Nephron (organoid): ENCODE results near the gene LRSAM1.

Experiments used
- H3K27ac Mint-ChIP-seq, 3 experiments: 2 replicates each; pipeline ENCODE4 v1.8.0; 2020; ENCODE audit warnings: mixed read lengths in 3 of 3, mild to moderate bottlenecking in 2 of 3, moderate library complexity in 1 of 3
- H3K27me3 Mint-ChIP-seq: 2 replicates; pipeline ENCODE4 v1.8.0; 2021; ENCODE audit warnings: low read depth, mild to moderate bottlenecking, moderate library complexity, mixed read lengths
- H3K36me3 Mint-ChIP-seq: 2 replicates; pipeline ENCODE4 v1.8.0; 2020; ENCODE audit warnings: low read depth, mixed read lengths
- H3K4me1 Mint-ChIP-seq: 2 replicates; pipeline ENCODE4 v1.8.0; 2020; ENCODE audit warnings: mixed read lengths
- H3K4me3 Mint-ChIP-seq, 3 experiments: 2 replicates each; pipeline ENCODE4 v1.8.0; 2020; ENCODE audit warnings: mild to moderate bottlenecking in 3 of 3, mixed read lengths in 3 of 3, moderate library complexity in 2 of 3
- H3K9me3 Mint-ChIP-seq: 2 replicates; pipeline ENCODE4 v1.8.0; 2020; ENCODE audit warnings: mixed read lengths
- TF ChIP-seq, protein P1 (sequence below), 3 experiments: fragments of 200-600 bp; sonication (generic); IDR thresholded peaks; one replicate each; pipeline ENCODE4 v1.5.0; 2021; ENCODE audit warnings: antibody characterized with exemption in 3 of 3; ENCODE audit not compliant: unreplicated experiment in 3 of 3

Gene LRSAM1

DNA sequence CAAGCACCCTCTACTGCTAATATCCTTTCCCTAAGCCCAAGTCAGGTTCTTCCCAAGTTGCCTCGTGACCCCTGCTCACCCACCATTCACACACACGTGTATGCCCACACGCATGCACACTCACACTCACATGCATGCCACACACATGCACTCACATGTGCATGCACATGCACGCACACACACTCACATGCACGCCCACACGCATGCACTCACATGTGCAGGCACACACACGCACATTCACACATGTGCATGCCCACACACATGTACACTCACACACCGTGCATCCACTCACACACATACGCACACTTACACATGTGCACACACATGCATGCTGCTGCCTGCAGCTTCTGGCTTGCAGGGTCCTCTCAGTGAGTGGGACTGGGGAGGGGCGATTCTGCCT is 97.9 kb downstream of the LRSAM1 start:
- H3K27ac Mint-ChIP-seq: peak overlapping the region in 1 of 3 experiments; percentile 49
- H3K36me3 Mint-ChIP-seq: peaks cover 12% of the 10 kb centered on the region
- no peaks in the 10 kb centered on the region for H3K27me3 Mint-ChIP-seq
- TF ChIP-seq, protein P1, sequence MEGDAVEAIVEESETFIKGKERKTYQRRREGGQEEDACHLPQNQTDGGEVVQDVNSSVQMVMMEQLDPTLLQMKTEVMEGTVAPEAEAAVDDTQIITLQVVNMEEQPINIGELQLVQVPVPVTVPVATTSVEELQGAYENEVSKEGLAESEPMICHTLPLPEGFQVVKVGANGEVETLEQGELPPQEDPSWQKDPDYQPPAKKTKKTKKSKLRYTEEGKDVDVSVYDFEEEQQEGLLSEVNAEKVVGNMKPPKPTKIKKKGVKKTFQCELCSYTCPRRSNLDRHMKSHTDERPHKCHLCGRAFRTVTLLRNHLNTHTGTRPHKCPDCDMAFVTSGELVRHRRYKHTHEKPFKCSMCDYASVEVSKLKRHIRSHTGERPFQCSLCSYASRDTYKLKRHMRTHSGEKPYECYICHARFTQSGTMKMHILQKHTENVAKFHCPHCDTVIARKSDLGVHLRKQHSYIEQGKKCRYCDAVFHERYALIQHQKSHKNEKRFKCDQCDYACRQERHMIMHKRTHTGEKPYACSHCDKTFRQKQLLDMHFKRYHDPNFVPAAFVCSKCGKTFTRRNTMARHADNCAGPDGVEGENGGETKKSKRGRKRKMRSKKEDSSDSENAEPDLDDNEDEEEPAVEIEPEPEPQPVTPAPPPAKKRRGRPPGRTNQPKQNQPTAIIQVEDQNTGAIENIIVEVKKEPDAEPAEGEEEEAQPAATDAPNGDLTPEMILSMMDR (IDR thresholded peaks at IDR 0.05; ENCODE audit: unreplicated experiment in 3 of 3): no peak
- H3K4me1 Mint-ChIP-seq: peaks cover 27% of the 10 kb centered on the region
- H3K9me3 Mint-ChIP-seq: no peaks in the 10 kb centered on the region
- peak overlapping the region in 1 of 3 experiments; percentile 13 for H3K4me3 Mint-ChIP-seq

- Mint-ChIP-seq H3K36me3 (peaks cover 12% of the 10 kb centered on the region), H3K9me3 (no peaks in the 10 kb centered on the region), H3K4me1 (peaks cover 27% of the 10 kb centered on the region), H3K27me3 (no peaks in the 10 kb centered on the region), H3K4me3 (no peak overlapping the region), H3K27ac (peak overlapping the region; percentile 10 to 49 (median 46))
- TF ChIP-seq, protein P1 (IDR thresholded peaks at IDR 0.05; ENCODE audit: unreplicated experiment in 3 of 3): no peak
These were observed 98.4 kb downstream of the LRSAM1 start for GRCh38 chr9:127549751-127550150.

DNA sequence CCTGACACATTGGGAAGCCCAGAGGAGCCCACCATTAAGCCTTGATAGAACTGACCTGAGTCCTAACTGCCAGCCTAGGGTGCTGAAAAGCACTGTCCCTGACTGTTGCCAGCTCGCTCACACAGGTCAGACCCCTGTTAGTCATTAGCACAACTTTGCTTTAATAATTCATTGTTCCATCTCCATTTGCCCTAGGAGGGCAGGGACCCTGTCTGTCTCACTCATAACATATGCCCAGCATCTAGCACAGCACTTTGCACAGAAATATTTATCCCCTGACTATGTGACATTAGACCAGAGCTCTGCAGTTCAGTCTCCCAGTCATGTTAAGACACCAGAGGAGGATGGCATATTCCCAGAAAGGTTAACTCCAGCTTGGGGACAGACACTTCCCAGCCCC is 99.0 kb downstream of the LRSAM1 start:
- peaks cover 12% of the 10 kb centered on the region for H3K36me3 Mint-ChIP-seq
- peak overlapping the region; percentile 10 to 46 (median 32) for H3K27ac Mint-ChIP-seq
- H3K27me3 Mint-ChIP-seq: no peaks in the 10 kb centered on the region
- H3K4me3 Mint-ChIP-seq: no peak overlapping the region
- no peaks in the 10 kb centered on the region for H3K9me3 Mint-ChIP-seq
- H3K4me1 Mint-ChIP-seq: peaks cover 32% of the 10 kb centered on the region
- TF ChIP-seq, protein P1 (IDR thresholded peaks at IDR 0.05; ENCODE audit: unreplicated experiment in 3 of 3): no peak

- H3K36me3 Mint-ChIP-seq: peaks cover 12% of the 10 kb centered on the region
- H3K27ac Mint-ChIP-seq: peak overlapping the region in 2 of 3 experiments; percentile 32 to 46
- TF ChIP-seq, protein P1 (IDR thresholded peaks at IDR 0.05; ENCODE audit: unreplicated experiment in 3 of 3): no peak
- H3K4me3 Mint-ChIP-seq: no peak overlapping the region
- H3K27me3 Mint-ChIP-seq: no peaks in the 10 kb centered on the region
- H3K4me1 Mint-ChIP-seq: peaks cover 33% of the 10 kb centered on the region
- H3K9me3 Mint-ChIP-seq: no peaks in the 10 kb centered on the region
These were observed 99.4 kb downstream of the LRSAM1 start for GRCh38 chr9:127550751-127551150.
